ENCODE results near the gene ST3GAL5. TPM values are rescaled to one million over a fixed set of nuclear protein-coding genes. Genes with fewer than 3 reads are reported as not detected.
"Not testable (repeated sequence)": the region's sequence is repeated elsewhere in the genome, so short reads cannot be mapped to it uniquely, and the experiment has no call there.

ST3GAL5 gene
- total RNA-seq, 1 experiment from 2014 or later, result 2.4 TPM

- no peak for DNase-seq (ENCODE audit: low spot score)
Measured at GRCh38 chr2:85893428-85894258, 4.9 kb upstream of the ST3GAL5 start.

- DNase-seq (ENCODE audit: low spot score), result no peak
Measured at GRCh38 chr2:85892216-85892944, 3.6 kb upstream of the ST3GAL5 start.

GRCh38 chr2:85890522-85891176 lies 1.9 kb upstream of the ST3GAL5 start:
- DNase-seq (ENCODE audit: low spot score), result no peak

- DNase-seq (ENCODE audit: low spot score), result no peak
Measured at GRCh38 chr2:85889627-85890281, 964 bp upstream of the ST3GAL5 start.

- peak; percentile 38 for DNase-seq (ENCODE audit: low spot score)
Measured at GRCh38 chr2:85888020-85888683, 638 bp downstream of the ST3GAL5 start.

GRCh38 chr2:85887566-85888019 lies 1.2 kb downstream of the ST3GAL5 start:
- peak; percentile 56 for DNase-seq (ENCODE audit: low spot score)

- peak; percentile 3 for DNase-seq (ENCODE audit: low spot score)
Measured at GRCh38 chr2:85886590-85886989, 2.2 kb downstream of the ST3GAL5 start.

GRCh38 chr2:85886141-85886540 lies 2.6 kb downstream of the ST3GAL5 start:
- DNase-seq (ENCODE audit: low spot score), result no peak

GRCh38 chr2:85881781-85882180 lies 7.0 kb downstream of the ST3GAL5 start:
- not testable (repeated sequence) for DNase-seq (ENCODE audit: low spot score)

GRCh38 chr2:85880716-85881328 lies 8.0 kb downstream of the ST3GAL5 start:
- not testable (repeated sequence) for DNase-seq (ENCODE audit: low spot score)

- no peak for DNase-seq (ENCODE audit: low spot score)
Measured at GRCh38 chr2:85878719-85879370, 9.9 kb downstream of the ST3GAL5 start.

GRCh38 chr2:85875350-85876050 lies 13.3 kb downstream of the ST3GAL5 start:
- no peak for DNase-seq (ENCODE audit: low spot score)

GRCh38 chr2:85873679-85874078 lies 15.1 kb downstream of the ST3GAL5 start:
- DNase-seq (ENCODE audit: low spot score), result peak; percentile 3

GRCh38 chr2:85872536-85873161 lies 16.1 kb downstream of the ST3GAL5 start:
- DNase-seq (ENCODE audit: low spot score), result no peak

- no peak for DNase-seq (ENCODE audit: low spot score)
Measured at GRCh38 chr2:85871494-85872164, 17.2 kb downstream of the ST3GAL5 start.

GRCh38 chr2:85868822-85869221 lies 20.0 kb downstream of the ST3GAL5 start:
- DNase-seq (ENCODE audit: low spot score), result no peak

- no peak for DNase-seq (ENCODE audit: low spot score)
Measured at GRCh38 chr2:85867556-85868292, 21.1 kb downstream of the ST3GAL5 start.

- DNase-seq (ENCODE audit: low spot score), result no peak
Measured at GRCh38 chr2:85867121-85867520, 21.7 kb downstream of the ST3GAL5 start.
